Smooth muscle cell (in vitro differentiated cells): ENCODE measurements around the gene ADGRG1. TPM values are rescaled to one million over a fixed set of nuclear protein-coding genes. Genes with fewer than 3 reads are reported as not detected.

Experiments used
- DNase-seq: peaks from one replicate; lab custom pipeline; 2025; ENCODE audit not compliant: unreplicated experiment; lab: John Stamatoyannopoulos, UW
- H2AFZ ChIP-seq: fragments of 200-600 bp; sonication (generic); 2 replicates; pipeline ENCODE4 v1.6.0; 2016; ENCODE audit warnings: antibody characterized with exemption, low read depth, mild to moderate bottlenecking
- H3F3A ChIP-seq: fragments of 200-600 bp; sonication (generic); 2 replicates; pipeline ENCODE4 v1.6.0; 2017; ENCODE audit warnings: antibody characterized with exemption, low read depth
- H3K27ac ChIP-seq: fragments of 200-600 bp; sonication (generic); 2 replicates; pipeline ENCODE4 v1.5.1; 2016; ENCODE audit warnings: low read depth, mild to moderate bottlenecking
- H3K27me3 ChIP-seq: fragments of 200-600 bp; sonication (generic); 2 replicates; pipeline ENCODE4 v1.6.1; 2016; ENCODE audit warnings: low read depth, mild to moderate bottlenecking
- H3K36me3 ChIP-seq: fragments of 200-600 bp; sonication (generic); 2 replicates; pipeline ENCODE4 v1.5.1; 2016; ENCODE audit warnings: low read depth
- H3K4me1 ChIP-seq: fragments of 200-600 bp; sonication (generic); 2 replicates; pipeline ENCODE4 v1.5.1; 2016; ENCODE audit warnings: low read depth
- H3K4me2 ChIP-seq: fragments of 200-600 bp; sonication (generic); 2 replicates; pipeline ENCODE4 v1.6.0; 2016; ENCODE audit warnings: mild to moderate bottlenecking
- H3K4me3 ChIP-seq: fragments of 200-600 bp; sonication (generic); 2 replicates; pipeline ENCODE4 v1.5.1; 2016; ENCODE audit warnings: mild to moderate bottlenecking
- H3K79me2 ChIP-seq: fragments of 200-600 bp; sonication (generic); 2 replicates; pipeline ENCODE4 v1.6.0; 2016; ENCODE audit warnings: low read depth, mild to moderate bottlenecking
- H3K9ac ChIP-seq: fragments of 200-600 bp; sonication (generic); 2 replicates; pipeline ENCODE4 v1.6.0; 2016; ENCODE audit warnings: low read depth
- H3K9me3 ChIP-seq: fragments of 200-600 bp; sonication (generic); replicated peaks from 2 replicates; pipeline ENCODE4 v1.5.1; 2016; ENCODE audit warnings: low read depth
- H4K20me1 ChIP-seq: fragments of 200-600 bp; sonication (generic); 2 replicates; pipeline ENCODE4 v1.6.0; 2016; ENCODE audit warnings: low read depth
- WGBS: methylation state at CpG from one replicate; pipeline ENCODE4 v1.1.7; 2016; ENCODE audit warnings: low lambda C conversion rate; 5-methylcytosine and 5-hydroxymethylcytosine counted together
- polyA plus RNA-seq: library from polyadenylated mRNA; unstranded; fragments of >200 nt; fragmentation: Nextera tagmentation; extraction: Ambion mirVana; gene quantifications from 2 replicates; pipeline ENCODE4 v1.2.1, GENCODE V29; 2016
- total RNA-seq: library from RNA; depleted of rRNA; stranded (reverse); fragments of >200 nt; gene quantifications from 2 replicates; pipeline ENCODE4 v1.2.3, GENCODE V29; 2014
- TF ChIP-seq, protein P1 (sequence below): fragments of 200-600 bp; sonication (generic); IDR thresholded peaks from 2 replicates; pipeline ENCODE4 v1.5.1; 2017; ENCODE audit warnings: borderline replicate concordance, mild to moderate bottlenecking, antibody characterized with exemption; ENCODE audit not compliant: insufficient read depth, poor library complexity, severe bottlenecking

ADGRG1 gene
- total and polyA plus RNA-seq, 2 experiments from 2014 or later, result 15.3 to 32.0 TPM

DNA sequence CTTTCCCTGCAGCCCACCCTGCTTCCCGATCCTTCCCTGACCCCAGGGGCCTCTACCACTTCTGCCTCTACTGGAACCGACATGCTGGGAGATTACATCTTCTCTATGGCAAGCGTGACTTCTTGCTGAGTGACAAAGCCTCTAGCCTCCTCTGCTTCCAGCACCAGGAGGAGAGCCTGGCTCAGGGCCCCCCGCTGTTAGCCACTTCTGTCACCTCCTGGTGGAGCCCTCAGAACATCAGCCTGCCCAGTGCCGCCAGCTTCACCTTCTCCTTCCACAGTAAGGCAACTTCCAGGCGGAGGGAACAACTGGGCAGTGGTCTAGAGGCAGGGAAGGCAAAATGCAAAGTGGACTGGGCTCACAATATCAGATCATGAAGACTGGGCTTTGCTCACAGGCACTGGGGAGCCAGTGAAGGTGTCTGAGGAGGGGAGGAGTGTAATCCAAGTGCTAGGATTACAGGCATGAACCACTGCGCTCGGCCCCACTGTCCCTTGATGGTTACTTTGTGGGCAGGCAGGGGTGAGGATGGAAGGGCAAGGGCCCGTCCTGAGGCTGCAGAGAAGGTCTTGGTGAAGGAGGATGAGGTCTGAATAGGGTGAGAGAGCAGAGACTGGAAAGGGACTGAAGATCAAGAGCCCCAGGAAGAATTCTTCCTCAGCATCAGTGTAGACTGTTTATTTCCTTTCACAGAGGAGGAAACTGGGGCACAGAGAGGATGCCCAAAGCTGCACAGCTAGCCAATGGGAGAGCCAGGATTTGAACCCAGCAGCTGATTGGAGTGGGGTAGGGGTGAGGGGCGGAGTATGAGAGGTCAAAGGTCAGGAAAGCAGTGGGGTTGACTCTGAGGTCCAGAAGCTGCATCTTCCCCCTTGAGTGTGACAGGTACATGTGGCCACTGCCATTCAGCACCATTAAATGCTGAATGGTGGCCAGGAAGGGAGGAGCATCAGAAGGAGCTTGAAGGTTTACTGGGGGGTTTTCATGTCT lies 23.2 kb downstream of the ADGRG1 start:
- TF ChIP-seq, protein P1, sequence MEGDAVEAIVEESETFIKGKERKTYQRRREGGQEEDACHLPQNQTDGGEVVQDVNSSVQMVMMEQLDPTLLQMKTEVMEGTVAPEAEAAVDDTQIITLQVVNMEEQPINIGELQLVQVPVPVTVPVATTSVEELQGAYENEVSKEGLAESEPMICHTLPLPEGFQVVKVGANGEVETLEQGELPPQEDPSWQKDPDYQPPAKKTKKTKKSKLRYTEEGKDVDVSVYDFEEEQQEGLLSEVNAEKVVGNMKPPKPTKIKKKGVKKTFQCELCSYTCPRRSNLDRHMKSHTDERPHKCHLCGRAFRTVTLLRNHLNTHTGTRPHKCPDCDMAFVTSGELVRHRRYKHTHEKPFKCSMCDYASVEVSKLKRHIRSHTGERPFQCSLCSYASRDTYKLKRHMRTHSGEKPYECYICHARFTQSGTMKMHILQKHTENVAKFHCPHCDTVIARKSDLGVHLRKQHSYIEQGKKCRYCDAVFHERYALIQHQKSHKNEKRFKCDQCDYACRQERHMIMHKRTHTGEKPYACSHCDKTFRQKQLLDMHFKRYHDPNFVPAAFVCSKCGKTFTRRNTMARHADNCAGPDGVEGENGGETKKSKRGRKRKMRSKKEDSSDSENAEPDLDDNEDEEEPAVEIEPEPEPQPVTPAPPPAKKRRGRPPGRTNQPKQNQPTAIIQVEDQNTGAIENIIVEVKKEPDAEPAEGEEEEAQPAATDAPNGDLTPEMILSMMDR, result no peak
- Histone ChIP-seq H3K27me3 (no peaks in the 10 kb centered on the region), H3K79me2 (no peaks in the 10 kb centered on the region), H3F3A (no peaks in the 10 kb centered on the region), H3K4me2 (no peak overlapping the region), H3K9ac (no peak overlapping the region), H3K4me3 (no peak overlapping the region), H3K36me3 (no peaks in the 10 kb centered on the region), H2AFZ (no peak overlapping the region), H3K4me1 (no peaks in the 10 kb centered on the region), H3K27ac (no peak overlapping the region), H3K9me3 (no peaks in the 10 kb centered on the region), H4K20me1 (peaks cover 15% of the 10 kb centered on the region)
- DNase-seq, result no peak
- 89% methylated on average over 10 of the region's 10 CpGs for WGBS

DNA sequence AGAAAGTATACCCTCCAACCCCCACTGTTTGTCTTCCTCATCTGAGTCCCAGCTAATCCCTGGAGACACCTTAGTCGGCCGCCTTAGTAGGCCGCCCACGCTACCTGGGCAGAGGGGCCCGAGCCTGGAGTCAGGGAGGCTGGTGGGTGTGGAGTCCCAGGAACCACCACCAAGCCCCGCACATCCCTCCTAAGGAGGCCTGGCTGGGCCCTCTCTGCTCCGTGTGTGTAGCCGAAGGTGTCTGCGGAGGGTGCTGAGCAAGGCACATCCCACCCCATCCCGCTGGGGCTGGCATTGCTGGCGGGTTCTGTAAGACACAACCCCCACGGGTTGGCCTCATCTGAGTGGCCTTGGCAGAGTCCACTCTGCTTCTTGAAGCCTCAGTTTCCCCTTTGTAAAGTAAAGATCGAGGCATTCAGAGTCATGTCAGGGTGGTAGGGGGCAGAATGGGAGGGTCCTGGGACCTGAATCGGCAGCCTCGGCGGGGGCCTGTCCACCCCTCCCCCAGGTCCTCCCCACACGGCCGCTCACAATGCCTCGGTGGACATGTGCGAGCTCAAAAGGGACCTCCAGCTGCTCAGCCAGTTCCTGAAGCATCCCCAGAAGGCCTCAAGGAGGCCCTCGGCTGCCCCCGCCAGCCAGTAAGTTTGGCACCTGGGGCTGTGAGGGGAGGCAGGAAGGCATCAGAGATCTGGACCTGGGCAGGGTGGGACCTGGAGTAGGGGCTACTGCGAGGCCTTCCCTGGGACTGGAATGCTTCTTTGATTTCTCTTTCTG lies 24.5 kb downstream of the ADGRG1 start:
- H2AFZ ChIP-seq, result no peak overlapping the region

DNA sequence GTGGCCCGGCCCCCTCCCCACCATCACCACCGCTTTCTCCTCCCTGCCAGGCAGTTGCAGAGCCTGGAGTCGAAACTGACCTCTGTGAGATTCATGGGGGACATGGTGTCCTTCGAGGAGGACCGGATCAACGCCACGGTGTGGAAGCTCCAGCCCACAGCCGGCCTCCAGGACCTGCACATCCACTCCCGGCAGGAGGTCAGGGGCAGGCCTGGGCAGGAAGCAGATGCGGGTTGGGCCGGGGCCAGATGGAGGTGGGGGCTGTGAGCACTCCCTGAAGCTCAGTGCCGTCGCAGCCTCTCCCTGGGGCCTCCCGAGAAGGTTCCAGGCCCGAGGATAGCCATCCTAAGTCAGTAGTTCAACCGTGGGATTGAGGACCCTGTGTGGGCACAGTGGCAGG lies 25.5 kb downstream of the ADGRG1 start:
- 87% methylated on average over 12 of the region's 16 CpGs for WGBS
- H3K4me2 ChIP-seq, result no peak overlapping the region
- no peak overlapping the region for H3K4me3 ChIP-seq
- H3K4me1 ChIP-seq, result no peaks in the 10 kb centered on the region
- no peak overlapping the region for H2AFZ ChIP-seq
- TF ChIP-seq, protein P1, result no peak
- no peak for DNase-seq
- no peaks in the 10 kb centered on the region for H3F3A ChIP-seq
- H4K20me1 ChIP-seq, result peaks cover 6% of the 10 kb centered on the region
- H3K9me3 ChIP-seq, result no peaks in the 10 kb centered on the region
- no peaks in the 10 kb centered on the region for H3K79me2 ChIP-seq
- no peaks in the 10 kb centered on the region for H3K36me3 ChIP-seq
- H3K27ac ChIP-seq, result no peak overlapping the region
- no peaks in the 10 kb centered on the region for H3K27me3 ChIP-seq
- H3K9ac ChIP-seq, result no peak overlapping the region

More for the DNA sequence above, 24.5 kb downstream of the ADGRG1 start:
- Histone ChIP-seq H3F3A (no peaks in the 10 kb centered on the region), H3K4me1 (no peaks in the 10 kb centered on the region), H3K36me3 (no peaks in the 10 kb centered on the region), H3K27ac (no peak overlapping the region), H3K27me3 (no peaks in the 10 kb centered on the region), H3K4me2 (no peak overlapping the region), H3K9me3 (no peaks in the 10 kb centered on the region), H3K79me2 (no peaks in the 10 kb centered on the region), H3K9ac (no peak overlapping the region), H4K20me1 (peaks cover 9% of the 10 kb centered on the region), H3K4me3 (no peak overlapping the region)
- no peak for DNase-seq
- 97% methylated on average over 23 of the region's 23 CpGs for whole genome bisulfite sequencing
- TF ChIP-seq, protein P1, result no peak
